GM18526 (cell line): ENCODE results near the gene NHSL2.

Experiments
- POLR2A ChIP-seq: IDR thresholded peaks from 3 replicates; pipeline ENCODE4 v1.6.1; 2011; ENCODE audit not compliant: insufficient read length; ENCODE audit errors: extremely low read depth

Gene NHSL2

DNA sequence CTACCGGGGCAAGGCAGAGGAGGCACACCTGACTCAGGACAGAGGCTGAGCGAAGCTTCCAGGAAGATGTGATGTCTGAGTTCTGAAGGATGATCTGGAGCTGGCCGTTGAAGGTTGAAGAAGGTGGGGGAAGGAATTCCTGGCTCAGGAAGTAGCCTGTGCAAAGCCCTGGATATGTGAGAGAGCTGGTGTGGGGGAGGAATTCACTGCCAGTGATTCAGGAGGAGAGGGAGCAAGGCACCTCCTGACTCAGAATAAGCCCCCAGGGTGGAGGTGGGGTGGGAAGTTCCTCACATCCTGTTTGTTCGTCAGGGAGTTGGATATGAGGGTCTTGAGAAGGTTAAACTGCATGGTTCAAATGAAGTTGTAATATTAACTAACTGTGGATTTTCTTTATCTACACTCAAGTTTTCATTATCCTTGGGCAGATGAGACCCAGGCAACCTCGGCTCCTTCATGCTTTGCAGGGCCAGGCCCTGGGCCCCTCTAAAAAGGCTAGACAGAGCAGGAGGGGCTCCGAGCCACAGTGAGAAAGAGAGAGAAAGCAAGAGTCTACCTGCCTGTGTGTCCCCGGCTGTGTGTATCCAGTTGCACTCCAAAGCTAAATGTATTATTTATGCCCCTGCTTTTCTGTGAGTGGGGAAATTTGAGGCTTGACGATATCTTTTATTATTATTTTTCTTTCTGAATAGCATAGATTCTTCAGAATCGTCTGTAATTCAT, 7.1 kb downstream of the NHSL2 start:
- TF ChIP-seq POLR2A, result no peak

DNA sequence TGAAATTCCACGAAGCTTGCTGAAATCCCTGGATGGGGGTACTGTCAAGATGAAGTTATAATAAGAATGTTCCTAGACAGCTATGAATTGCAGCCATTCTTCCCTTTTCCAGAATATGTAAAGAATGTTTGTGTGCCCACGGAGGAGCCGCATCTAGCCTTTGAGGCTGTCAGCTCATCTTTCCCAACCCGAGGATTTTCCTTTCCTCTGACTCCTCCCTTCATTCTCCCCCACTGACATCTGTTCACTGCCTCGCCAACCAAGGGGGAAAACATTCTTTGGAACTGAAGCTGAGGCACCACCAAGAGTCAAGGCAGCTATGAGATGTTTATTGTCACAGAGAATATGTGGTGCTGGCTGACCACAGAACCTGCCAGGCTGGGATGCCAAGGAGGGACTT, 8.8 kb downstream of the NHSL2 start:
- no peak for TF ChIP-seq POLR2A

DNA sequence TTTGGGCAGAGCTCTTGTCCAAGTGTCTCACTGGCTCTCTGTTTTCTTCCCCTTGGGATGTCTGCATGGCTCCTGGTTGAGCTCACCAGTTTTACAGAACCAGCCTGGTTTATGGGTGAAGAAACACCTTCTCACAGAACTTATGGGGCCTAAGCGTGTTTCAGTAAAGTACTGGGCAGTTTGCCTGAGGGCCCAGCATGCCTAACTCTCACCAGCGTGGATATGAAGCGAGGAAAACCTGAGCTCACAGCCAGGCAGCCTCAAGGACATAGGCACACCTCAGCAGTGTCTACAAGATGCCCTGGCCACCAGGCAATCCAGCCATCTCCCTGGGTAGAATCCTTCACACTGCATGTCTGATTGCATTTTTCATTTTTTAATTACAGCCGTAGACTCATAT, 9.2 kb downstream of the NHSL2 start:
- no peak for TF ChIP-seq POLR2A

DNA sequence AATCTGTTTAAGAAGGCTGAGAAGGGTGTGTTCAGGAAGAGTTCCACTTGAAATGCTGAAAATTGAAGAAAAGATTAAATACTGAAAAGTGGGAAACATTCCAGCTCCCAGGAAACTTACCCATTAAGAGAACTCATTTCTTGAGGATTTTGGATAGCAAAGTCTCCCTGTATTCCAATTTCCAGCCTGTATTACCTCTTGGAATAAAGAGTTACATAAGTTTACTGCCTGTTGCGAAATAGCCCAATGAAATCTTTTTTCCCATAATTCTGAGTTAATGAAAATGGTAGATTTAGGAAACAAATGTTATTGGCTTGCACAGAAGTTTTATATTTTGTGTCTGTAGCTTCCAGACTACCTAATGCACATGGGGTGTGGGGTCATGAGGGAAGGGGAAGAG, 12.0 kb downstream of the NHSL2 start:
- no peak for TF ChIP-seq POLR2A

DNA sequence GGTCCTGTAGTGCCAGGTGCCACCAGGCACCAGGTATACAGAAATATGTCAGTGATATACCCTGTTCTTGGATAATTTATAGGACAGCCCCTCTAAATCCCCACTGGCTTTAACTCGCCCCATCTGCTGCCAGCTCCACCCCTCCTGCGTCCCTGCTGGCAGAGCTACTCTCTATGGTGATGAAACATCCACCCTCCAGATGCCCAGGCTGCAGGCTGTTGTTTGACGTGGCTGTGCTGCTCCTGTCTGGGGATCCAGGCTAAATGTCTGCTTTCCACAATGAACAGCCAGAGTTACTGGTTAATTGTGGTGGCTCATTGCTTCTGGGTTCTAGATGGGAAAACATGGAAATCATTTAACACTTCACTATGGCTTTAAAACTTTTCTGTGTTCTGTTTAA, 12.9 kb downstream of the NHSL2 start:
- no peak for TF ChIP-seq POLR2A

DNA sequence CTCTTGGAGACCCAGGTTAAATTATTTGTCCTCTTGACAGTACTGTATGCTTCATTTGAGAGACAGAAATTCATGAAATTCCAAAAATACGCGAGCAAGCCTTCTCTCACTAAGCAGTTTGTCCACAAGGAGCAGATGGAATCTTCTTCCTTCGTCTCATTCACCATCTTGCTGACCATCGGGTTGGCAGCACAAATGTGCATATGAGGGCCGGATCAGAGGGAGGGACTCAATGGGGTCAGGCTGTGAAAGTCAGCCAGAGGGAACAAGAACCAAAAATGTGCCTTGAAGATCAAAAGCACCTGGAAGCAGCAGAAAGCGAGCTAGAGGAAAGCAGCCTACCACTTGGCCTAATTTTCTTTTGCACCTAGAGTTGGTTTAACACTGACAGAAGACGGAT, 16.4 kb downstream of the NHSL2 start:
- no peak for TF ChIP-seq POLR2A

DNA sequence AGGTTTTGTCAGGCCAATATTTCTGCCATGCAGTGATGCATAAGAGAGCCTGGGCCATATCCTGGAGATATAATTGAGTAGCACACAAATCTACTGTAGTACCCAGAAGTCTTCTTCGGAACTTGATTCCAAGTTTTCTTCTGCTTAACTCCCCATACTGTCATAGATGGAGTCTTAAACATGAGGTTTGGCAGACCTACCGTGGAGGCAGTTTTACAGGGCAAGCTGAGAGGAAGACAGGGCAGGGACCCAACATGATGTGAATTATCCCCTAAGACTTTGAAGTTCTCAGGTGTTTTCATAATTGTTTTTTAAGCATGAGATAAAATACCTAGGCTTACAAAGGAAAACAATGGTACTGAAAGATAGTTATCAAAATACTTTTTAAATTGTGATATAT, 18.2 kb downstream of the NHSL2 start:
- no peak for TF ChIP-seq POLR2A

DNA sequence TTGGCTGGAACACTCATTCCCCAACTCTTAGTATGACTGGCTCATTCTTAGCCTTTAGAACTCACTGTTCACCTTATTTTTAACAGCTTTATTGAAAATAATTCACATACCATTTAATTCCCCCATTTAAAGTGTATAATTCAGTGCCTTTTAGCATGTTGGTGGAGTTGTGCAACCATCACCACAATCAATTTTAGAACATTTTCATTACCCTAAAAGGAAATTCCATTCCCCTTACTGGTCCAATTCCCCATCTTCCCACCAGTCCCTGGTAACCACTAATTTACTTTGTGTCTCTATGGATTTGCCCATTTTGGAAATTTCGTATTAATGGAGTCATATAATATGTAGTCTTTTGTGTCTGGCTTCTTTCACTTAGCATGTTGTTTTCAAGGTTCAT, 19.7 kb downstream of the NHSL2 start:
- no peak for TF ChIP-seq POLR2A

DNA sequence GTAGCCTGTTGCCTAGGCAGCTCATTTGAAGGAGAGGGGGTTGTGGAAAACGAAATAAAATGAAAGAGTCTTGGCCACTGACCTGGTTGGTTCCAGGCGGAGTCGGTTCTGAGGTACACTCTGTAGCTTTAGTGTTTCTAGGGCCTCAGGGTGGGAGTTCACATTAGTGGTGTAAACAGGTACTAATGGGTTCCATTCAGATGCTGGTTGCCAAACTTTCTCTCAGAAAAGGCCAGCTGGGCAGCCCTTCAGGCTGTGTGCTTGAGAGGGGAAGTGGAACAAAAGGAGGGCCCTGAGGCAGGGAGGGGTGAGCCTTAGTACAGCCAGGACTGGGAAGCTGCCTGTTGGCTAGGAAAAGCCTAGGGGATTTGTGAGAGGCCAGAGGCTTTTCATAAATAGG, 24.8 kb downstream of the NHSL2 start:
- no peak for TF ChIP-seq POLR2A

DNA sequence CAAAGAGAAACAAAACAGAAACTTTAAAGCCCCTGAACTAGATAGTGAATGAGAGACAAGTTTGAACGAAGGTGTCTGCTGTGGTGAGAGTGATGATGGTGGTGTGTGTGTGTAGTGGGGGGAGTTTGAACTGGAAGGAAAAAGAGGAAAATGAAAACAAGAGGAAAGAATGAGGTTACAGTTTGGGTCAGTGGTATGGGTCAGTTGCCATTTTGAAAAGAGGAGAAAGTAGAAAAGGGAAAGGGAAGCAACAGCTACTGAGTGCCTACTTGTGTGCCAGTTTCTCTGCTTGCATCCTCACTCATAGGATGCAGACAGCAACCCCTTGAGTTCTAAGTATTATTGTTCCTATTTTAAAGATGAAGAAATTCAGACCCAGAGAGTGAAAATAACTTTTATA, 26.0 kb downstream of the NHSL2 start:
- TF ChIP-seq POLR2A, result no peak

DNA sequence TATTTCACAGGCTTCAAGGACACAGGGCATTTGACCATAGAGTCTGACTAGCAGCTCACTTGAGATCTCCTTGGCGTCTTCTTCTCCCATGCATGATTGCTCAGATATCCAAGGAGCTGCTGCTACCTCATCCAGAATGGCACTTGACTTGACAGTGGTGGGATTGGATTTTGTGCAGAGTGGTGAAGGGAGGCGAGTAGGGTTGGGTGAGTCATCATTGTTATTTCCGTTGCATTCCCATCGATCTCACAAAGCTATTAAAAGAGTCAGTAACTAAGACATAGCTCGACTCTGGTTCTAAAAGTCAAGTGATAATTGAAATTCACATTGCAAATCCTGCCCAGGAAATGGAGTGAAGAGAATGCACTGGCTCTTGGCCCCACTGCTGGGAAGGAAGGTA, 27.7 kb downstream of the NHSL2 start:
- TF ChIP-seq POLR2A, result no peak

DNA sequence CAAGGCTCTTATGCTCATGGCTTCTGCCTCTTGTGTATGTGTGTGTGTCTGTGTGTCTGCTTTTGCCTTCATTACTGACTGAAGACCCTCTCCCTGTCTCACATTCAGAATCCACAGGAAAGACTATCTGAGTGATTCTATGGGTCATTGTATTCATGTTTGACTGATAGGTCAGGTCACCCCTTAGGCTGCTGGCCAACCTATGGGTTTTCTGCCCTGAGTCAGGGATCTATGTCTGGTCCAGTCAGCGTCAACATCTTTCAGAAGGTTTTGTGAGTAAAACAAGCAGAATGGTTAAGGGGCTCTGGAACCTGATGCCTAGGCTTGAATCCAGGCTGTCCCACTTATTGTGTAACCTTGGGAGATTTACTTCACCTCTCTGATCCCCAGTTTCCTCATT, 30.5 kb downstream of the NHSL2 start:
- TF ChIP-seq POLR2A, result no peak

DNA sequence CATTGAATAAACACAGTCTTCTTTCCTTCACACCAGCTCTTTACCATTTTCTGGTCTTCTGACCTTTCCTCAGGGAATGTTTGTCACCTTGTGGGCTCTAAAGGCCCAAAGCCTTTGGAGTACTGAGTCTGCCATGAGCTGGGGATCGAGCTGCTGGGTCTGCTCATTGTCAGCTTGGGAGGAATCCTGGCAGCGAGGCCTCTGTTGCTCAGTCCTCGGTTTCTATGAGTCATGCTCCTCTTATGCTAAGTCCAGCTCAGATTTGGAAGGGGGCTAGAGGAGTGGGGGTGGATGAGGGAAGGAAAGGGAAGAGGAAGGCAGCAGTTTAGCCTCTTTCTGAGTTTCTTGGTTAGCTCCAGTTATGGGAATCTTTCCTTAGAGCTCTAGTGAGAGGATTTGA, 31.1 kb downstream of the NHSL2 start:
- no peak for TF ChIP-seq POLR2A

DNA sequence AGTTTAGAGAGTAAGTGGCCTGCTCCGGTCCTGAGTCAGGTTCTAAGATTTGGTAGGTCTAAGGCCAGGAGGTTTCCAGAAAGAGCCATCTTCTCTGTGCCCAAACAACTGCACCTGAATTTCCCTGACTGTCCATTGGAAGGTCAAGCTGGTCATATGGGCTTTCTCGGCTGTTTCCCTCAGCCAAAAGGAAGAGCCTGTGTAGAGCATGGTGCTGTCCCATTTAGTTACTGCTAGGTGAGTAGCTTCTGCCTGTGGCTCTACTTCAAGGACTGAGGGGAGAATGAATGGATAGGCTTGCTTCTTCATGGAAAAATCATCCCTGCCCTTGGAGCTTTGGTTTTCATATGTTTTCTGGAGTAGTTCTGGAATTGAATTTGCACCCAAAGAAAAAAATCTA, 33.7 kb downstream of the NHSL2 start:
- TF ChIP-seq POLR2A, result no peak

DNA sequence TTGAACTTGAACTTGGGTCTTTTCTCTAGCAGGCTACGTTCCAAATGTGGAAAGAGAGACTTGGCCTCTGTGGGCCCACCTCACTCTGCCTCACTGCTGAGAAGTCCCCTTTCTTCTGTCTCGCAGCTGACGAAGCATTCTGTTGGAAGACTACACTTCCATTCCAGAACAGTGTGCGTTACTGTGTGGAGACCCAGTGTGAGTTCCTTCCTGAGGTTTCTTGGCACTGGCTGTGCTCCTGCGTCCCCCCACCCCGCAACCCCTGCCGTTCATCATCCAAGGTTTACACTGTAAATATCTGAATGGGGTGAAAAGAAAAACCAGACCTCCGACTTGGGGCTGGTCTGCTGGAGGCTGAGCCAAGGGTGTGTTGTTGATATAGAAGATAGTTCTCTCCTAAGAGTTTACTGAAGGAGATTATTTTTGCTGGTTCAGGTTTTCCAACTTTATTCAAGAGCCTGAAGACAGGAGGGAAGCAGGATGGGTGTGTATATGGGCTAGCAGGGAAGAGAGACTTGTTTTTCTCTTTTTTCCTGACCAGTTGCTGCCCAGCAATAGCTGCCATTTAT, 34.7 kb downstream of the NHSL2 start:
- TF ChIP-seq POLR2A, result no peak

DNA sequence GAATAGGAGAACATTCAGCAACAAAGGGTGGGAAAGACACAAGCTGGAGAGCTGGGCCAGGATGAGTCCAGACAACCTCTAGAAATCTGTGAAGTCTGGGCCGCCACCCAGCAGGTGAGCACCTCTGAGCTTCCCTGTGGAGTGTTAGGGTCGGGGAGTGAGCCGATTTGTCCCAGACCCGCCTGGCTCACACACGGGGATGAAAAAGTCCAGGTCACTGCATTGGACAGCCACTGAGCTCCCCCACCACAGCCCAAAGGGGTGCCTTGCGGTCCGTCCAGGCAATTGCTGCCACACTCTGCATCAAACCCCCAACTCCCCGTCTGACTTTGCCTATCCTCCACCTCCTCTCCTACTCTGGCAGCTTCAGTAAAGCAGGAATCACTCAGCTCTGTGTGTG, 38.7 kb downstream of the NHSL2 start:
- no peak for TF ChIP-seq POLR2A

DNA sequence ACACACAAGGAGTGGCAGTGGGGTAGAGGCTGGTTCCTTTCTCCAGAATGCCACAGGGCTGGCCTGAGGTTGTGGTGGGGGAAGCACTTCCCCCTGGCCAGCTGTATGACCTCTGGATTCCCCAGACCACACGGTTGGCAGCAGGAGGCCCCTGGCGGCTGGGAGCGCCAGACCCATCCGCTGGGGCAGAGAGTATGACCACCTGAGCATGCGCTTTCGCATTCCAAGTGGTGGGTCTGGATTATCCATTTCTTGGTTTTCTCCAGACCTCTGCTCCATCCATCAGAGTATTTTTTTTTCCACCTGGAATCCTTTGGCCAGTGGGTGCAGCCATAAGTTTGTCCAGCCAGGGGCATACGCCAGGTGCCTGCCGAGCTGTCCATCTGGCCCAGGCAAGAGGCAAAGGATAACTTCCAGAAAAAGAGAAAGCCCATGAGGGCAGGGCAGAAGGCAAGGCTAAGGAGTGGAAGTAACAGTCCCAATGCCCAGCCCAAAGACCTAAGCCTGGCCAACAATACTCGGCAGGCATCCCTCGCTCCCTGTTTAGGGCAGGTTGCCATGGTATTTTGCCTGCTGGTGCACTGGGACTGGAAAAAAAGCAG, 39.3 kb downstream of the NHSL2 start:
- TF ChIP-seq POLR2A, result no peak
